Stimulated activated CD4-positive, alpha-beta T cell treated with anti-CD3 and anti-CD28 coated beads, Interleukin-1b, Interleukin-23, amount 100 ng/mL, for 48 hours (primary cell): Measurements from ENCODE around the gene CDK7.
"Not testable (repeated sequence)": the region's sequence is repeated elsewhere in the genome, so short reads cannot be mapped to it uniquely, and the experiment has no call there.

Experiments used
- DNase-seq: peaks from one replicate; pipeline ENCODE4 v3.0.0-alpha.2; 2020

Gene CDK7

GRCh38 chr5:69234457-69235268 lies at the start of gene CDK7:
TSS of gene CDK7 (plus strand) at chr5:69234886. CDS start at chr5:69234976, 90 bp downstream.
- DNase-seq: peak; percentile 92

GRCh38 chr5:69187342-69187741 lies 47.3 kb upstream of the CDK7 start:
- no peak for DNase-seq

GRCh38 chr5:69188811-69189161 lies 45.9 kb upstream of the CDK7 start:
- no peak for DNase-seq

GRCh38 chr5:69189162-69190086 lies 45.3 kb upstream of the CDK7 start, which contains the start of gene CENPH:
TSS of gene CENPH (plus strand) at chr5:69189583. CDS start at chr5:69189635, 52 bp downstream.
- peak; percentile 93 for DNase-seq

- no peak for DNase-seq
These were observed 32.2 kb upstream of the CDK7 start for GRCh38 chr5:69202497-69202896.

GRCh38 chr5:69206528-69207190 lies 28.0 kb upstream of the CDK7 start:
- DNase-seq: no peak

GRCh38 chr5:69209602-69210001 lies 25.1 kb upstream of the CDK7 start:
- DNase-seq: no peak

GRCh38 chr5:69211200-69211599 lies 23.5 kb upstream of the CDK7 start:
- no peak for DNase-seq

GRCh38 chr5:69212022-69212421 lies 22.7 kb upstream of the CDK7 start:
- no peak for DNase-seq

- no peak for DNase-seq
These were observed 21.0 kb upstream of the CDK7 start for GRCh38 chr5:69213513-69214215.

- no peak for DNase-seq
These were observed 17.6 kb upstream of the CDK7 start for GRCh38 chr5:69217151-69217511.

- DNase-seq: peak; percentile 90
These were observed 16.8 kb upstream of the CDK7 start for GRCh38 chr5:69217548-69218526.

GRCh38 chr5:69219939-69220338 lies 14.7 kb upstream of the CDK7 start:
- DNase-seq: no peak

GRCh38 chr5:69220371-69220770 lies 14.3 kb upstream of the CDK7 start:
- not testable (repeated sequence) for DNase-seq

- not testable (repeated sequence) for DNase-seq
These were observed 13.9 kb upstream of the CDK7 start for GRCh38 chr5:69220833-69221232.

- DNase-seq: no peak
These were observed 10.2 kb upstream of the CDK7 start for GRCh38 chr5:69224520-69224919.

GRCh38 chr5:69225860-69226259 lies 8.8 kb upstream of the CDK7 start:
- DNase-seq: no peak

- DNase-seq: no peak
These were observed 4.5 kb upstream of the CDK7 start for GRCh38 chr5:69230181-69230580.

GRCh38 chr5:69231281-69231680 lies 3.4 kb upstream of the CDK7 start:
- DNase-seq: no peak

- no peak for DNase-seq
These were observed 2.8 kb upstream of the CDK7 start for GRCh38 chr5:69231851-69232250.

GRCh38 chr5:69236733-69237132 lies 2.0 kb downstream of the CDK7 start:
- not testable (repeated sequence) for DNase-seq
